Bronchial epithelial cell (primary cell): ENCODE data around the gene SLC27A5. TPM values are rescaled to one million over a fixed set of nuclear protein-coding genes. Genes with fewer than 3 reads are reported as not detected.

Source experiments
- DNase-seq: peaks from one replicate; pipeline ENCODE4 v3.0.0-alpha.2; 2010; ENCODE audit warnings: low read depth
- FAIRE-seq: peaks from 2 replicates; lab custom pipeline; 2011; peaks lifted over from hg19 to GRCh38; lab: Jason Lieb, UNC
- H3K27me3 ChIP-seq: 2 replicates; pipeline ENCODE4 v1.5.1; 2011; ENCODE audit warnings: low read length; ENCODE audit not compliant: control insufficient read depth, insufficient read depth
- H3K36me3 ChIP-seq: 2 replicates; pipeline ENCODE4 v1.5.1; 2011; ENCODE audit warnings: low read length; ENCODE audit not compliant: control insufficient read depth, insufficient read depth
- H3K4me3 ChIP-seq: 2 replicates; pipeline ENCODE4 v1.5.1; 2011; ENCODE audit warnings: mild to moderate bottlenecking, low read depth, low read length, control low read depth
- total RNA-seq: library from RNA; depleted of rRNA; stranded (reverse); fragments of >200 nt; gene quantifications from 2 replicates; pipeline ENCODE4 v1.2.1, GENCODE V29; 2014
- TF ChIP-seq, protein P1 (sequence below): IDR thresholded peaks from 2 replicates; pipeline ENCODE4 v1.5.1; 2011; ENCODE audit warnings: mild to moderate bottlenecking, moderate library complexity, low read length, control low read depth, inconsistent platforms; ENCODE audit not compliant: insufficient read depth, severe bottlenecking

Gene SLC27A5
- total RNA-seq, 1 donor from 2014 or later: 11.1 TPM

DNA sequence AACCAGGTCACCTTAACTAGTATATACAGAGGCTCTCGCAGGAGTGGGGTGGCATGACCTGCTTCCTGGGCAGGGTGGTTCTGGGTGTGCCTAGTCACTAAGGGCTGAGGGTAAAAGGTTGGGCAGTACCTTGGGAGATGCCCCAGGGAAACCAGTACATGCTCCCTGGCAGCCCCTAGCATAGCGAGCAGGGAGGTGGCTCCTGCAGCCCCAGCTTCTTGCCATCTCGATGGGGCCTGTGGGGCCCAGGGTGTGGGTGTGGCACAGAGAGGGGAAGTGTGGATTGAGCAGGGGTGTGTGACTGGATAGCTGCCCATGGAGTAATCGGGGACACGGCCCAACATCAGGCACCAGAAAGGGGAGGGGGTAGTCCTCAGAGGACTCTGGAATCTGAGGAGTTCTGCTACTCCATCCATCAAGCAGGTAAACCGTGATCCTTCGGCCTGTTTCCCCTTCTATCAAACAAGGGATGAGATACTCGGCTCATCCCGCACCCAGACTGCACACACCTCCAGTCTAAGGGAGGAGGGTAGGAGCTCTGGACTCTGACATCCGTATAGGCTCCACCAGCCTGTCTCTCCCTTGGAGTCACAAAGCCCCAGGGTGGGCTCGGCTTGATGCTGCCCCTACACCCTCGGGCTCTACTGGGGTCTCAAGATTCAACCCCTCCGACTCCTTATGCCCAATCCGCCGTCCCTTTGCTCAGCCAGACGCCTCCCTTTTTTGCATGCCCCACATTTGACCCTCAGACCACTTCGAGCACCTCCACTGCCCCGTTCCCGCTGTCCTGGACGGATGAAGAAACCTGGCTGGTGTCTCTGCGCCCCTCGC, 6.7 kb upstream of the SLC27A5 start:
- DNase-seq (peak; percentile 5), FAIRE-seq (no peak)
- peaks cover 2% of the 10 kb centered on the region for H3K36me3 ChIP-seq
- peak overlapping the region; percentile 73 for H3K4me3 ChIP-seq
- TF ChIP-seq, protein P1, sequence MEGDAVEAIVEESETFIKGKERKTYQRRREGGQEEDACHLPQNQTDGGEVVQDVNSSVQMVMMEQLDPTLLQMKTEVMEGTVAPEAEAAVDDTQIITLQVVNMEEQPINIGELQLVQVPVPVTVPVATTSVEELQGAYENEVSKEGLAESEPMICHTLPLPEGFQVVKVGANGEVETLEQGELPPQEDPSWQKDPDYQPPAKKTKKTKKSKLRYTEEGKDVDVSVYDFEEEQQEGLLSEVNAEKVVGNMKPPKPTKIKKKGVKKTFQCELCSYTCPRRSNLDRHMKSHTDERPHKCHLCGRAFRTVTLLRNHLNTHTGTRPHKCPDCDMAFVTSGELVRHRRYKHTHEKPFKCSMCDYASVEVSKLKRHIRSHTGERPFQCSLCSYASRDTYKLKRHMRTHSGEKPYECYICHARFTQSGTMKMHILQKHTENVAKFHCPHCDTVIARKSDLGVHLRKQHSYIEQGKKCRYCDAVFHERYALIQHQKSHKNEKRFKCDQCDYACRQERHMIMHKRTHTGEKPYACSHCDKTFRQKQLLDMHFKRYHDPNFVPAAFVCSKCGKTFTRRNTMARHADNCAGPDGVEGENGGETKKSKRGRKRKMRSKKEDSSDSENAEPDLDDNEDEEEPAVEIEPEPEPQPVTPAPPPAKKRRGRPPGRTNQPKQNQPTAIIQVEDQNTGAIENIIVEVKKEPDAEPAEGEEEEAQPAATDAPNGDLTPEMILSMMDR: no peak
- no peaks in the 10 kb centered on the region for H3K27me3 ChIP-seq

DNA sequence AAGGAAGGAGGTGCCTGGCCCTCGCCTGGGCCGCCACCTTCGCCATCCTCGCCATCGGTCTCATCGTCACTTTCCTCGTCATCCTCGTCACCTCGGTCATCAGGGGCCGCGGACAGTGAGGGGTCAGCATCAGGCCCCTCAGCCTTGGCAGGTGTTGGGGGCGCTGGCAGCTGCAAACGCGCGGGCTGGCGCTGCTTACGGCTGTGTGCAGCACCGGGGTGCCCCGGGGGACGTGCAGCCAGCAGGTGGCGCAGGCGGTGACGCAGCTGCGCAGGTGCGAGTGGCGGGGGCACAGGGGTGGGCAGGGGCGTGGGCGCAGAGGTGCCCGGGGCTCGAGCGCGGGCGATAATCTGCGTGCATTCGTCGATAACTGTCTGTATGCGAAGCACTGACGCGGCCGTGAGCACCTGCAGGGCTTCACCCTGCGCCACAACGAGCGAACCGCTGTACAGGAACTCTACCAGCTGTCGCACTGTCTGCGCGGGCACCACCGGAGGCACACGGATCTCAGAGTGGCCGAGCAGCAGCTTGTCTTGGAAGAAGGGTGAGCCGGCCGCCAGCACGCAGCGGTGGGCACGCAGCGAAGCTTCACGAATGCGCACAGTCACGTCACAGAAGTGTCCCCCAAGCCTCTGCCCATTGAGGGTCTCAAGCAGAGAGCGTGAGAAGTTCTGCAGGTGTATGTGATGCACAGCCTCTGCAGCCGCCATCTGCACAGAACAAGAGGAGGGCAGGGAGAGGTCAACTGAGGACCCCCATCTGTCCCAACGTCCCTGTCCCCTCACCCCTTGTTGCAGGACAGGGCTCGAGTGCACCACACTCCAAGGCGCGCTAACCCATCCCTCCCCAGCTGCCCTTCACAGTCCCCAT, 5.4 kb upstream of the SLC27A5 start:
- no peak overlapping the region for H3K4me3 ChIP-seq
- no peaks in the 10 kb centered on the region for H3K27me3 ChIP-seq
- TF ChIP-seq, protein P1: no peak
- no peak for FAIRE-seq
- peaks cover 2% of the 10 kb centered on the region for H3K36me3 ChIP-seq
- DNase-seq: no peak

DNA sequence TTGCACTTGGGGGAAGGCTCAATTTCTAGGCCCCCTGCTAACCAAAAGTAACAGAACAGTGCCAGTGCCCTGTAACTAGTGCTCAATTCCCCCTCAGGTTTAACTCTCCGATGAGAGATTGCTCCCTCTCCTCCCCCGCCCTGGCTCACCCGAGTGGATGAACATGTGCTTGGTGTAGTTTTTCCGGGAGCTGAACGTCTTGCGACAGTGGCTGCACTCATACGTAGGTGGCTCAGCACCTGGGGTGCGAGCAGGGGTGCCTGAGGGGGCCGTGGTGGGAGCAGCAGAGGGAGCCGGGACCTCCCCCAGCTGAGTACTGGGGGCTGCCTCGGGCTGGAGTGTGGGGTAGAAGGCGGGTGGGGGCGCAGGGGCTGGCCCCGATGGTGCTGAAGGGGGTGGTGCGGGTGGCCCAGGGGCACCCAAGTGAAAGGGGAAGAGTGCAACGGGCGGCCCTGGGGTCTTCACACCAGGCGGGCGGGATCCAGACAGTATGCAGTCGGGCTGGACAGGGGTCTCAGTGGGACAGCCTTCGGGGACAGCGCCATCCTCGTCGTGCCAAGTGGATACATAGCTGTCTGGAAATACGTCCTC, 4.5 kb upstream of the SLC27A5 start:
- DNase-seq (no peak), FAIRE-seq (no peak)
- H3K27me3 ChIP-seq: no peaks in the 10 kb centered on the region
- H3K36me3 ChIP-seq: peaks cover 2% of the 10 kb centered on the region
- TF ChIP-seq, protein P1: no peak
- no peak overlapping the region for H3K4me3 ChIP-seq

DNA sequence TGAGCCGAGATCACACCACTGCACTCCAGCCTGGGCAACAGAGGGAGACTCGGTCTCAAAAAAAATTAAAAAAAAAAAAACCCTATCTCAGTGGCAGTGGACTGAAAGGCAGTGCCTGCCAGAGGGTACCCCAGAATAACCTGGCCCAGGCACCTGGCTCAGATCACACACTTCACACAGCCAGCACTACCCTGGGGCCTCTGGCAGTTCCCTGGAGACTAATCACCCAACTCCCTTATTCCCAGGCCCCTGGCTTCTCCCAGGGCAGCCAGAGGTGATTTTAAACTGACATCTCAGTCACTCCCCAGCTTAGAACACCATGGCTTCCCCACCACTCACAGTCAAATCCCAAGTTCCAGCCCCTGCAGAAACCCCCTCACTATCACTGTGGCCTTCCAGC, 3.5 kb upstream of the SLC27A5 start:
- no peaks in the 10 kb centered on the region for H3K27me3 ChIP-seq

DNA sequence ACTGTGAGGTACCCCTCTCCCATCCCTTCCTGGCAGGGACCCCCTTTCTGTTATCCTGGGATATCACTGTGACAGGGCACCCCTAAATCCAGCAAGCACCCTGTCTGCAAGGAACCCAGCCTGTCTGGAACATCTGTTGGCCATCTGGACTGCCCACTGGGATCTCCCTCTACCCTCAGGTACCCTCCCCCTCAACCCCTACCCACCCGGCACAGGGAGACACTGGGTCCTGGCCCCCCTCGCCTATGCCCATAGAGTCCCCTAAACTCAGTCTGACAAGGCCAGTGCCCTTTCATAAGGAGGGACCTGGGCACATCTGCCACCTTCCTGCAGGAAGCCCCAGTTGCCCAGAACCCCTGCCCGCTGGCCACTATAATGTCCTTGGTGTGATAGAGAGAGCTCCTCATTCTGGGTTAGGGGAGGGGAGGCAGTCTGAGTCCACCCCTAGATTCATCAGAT, 2.8 kb upstream of the SLC27A5 start:
- H3K27me3 ChIP-seq: no peaks in the 10 kb centered on the region
- peaks cover 2% of the 10 kb centered on the region for H3K36me3 ChIP-seq
- FAIRE-seq (no peak), DNase-seq (no peak)
- peak overlapping the region; percentile 37 for H3K4me3 ChIP-seq
- TF ChIP-seq, protein P1: no peak

More for the DNA sequence above, 3.5 kb upstream of the SLC27A5 start:
- no peak for DNase-seq
- no peak overlapping the region for H3K4me3 ChIP-seq
- FAIRE-seq: no peak
- H3K36me3 ChIP-seq: peaks cover 2% of the 10 kb centered on the region
- TF ChIP-seq, protein P1: no peak
